GM12873 (cell line): Measurements from ENCODE around the gene WBP2NL.

Experiments
- TF ChIP-seq, protein P1 (sequence below): IDR thresholded peaks from 2 replicates; pipeline ENCODE4 v1.5.1; 2012; ENCODE audit warnings: low read depth, mild to moderate bottlenecking, moderate library complexity, low read length, control low read depth; ENCODE audit not compliant: insufficient read depth; ENCODE audit errors: missing control alignments

The WBP2NL gene

DNA sequence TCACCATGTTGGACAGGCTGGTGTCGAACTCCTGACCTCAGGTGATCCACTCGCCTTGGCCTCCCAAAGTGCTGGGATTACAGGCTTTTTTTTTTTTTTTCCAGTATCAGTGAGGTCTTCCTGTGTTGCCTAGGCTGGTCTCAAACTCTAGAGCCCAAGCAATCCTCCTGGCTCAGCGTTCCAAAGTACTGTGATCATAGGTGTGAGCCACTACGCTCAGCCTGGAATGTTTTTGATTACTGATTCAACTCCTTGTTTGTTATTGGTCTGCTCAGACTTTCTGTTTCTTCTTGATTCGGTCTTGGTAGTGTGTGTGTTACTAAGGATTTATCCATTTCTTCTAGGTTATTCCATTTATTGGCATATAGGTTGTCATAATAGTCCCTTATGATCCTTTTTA lies 40.7 kb downstream of the WBP2NL start:
- TF ChIP-seq, protein P1, sequence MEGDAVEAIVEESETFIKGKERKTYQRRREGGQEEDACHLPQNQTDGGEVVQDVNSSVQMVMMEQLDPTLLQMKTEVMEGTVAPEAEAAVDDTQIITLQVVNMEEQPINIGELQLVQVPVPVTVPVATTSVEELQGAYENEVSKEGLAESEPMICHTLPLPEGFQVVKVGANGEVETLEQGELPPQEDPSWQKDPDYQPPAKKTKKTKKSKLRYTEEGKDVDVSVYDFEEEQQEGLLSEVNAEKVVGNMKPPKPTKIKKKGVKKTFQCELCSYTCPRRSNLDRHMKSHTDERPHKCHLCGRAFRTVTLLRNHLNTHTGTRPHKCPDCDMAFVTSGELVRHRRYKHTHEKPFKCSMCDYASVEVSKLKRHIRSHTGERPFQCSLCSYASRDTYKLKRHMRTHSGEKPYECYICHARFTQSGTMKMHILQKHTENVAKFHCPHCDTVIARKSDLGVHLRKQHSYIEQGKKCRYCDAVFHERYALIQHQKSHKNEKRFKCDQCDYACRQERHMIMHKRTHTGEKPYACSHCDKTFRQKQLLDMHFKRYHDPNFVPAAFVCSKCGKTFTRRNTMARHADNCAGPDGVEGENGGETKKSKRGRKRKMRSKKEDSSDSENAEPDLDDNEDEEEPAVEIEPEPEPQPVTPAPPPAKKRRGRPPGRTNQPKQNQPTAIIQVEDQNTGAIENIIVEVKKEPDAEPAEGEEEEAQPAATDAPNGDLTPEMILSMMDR: no peak

DNA sequence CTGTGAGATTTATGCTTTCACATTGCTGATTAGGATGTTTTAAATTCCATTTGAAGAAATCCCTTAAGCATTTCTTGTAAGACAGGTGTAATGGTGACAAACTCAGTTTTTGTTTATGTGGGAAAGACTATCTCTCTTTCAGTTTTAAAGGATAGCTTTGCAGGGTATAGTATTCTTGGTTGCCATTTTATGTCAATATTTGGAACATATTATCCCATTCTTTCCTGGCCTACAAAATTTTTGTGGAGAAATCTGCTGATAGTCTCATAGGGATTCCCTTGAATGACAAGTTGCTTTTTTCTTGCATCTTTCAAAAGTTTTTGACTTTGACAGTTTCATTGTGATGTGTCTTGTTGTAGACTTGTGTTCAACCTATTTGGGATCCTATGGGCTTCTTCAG lies 43.2 kb downstream of the WBP2NL start:
- TF ChIP-seq, protein P1: no peak

DNA sequence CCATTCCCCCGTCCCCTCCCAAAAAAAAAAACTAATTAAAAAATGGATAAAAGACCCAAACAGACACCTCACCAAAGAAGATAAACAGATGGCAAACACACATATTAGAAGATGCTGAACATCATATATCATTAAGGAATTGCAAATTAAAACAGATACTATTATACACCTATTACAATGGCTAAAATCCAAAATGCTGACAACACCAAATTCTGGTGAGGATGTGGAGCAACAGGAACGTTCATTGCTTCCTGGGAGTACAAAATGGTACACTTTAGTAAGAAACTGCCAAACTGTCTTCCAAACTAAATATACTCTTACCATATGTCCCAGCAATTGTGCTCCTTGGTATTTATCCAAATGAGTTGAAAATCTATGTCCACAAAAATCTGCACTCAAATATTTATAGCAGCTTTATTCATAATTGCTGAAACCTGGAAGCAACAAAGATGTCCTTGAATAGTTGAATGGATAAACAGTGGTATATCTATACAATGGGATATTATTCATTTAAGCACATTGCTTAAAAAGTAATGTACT lies 52.1 kb downstream of the WBP2NL start:
- TF ChIP-seq, protein P1: no peak

DNA sequence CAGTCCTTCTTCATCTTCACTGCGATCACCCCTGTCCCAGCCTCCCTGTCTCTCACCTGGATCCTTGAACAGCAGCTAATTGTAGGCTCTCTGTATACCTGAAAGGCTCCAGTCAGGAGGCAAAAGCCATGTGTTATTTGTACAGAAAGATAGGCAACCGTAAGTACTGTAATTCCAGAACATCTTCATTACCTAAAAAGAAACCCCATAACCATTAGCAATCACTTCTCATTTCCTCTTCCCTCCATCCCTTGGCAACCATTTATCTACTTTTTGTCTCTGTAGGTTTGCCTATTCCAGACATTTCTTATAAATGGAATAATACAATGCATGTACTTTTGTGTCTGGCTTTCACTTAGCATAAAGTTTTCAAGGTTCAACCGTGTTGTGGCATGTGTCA lies 54.2 kb downstream of the WBP2NL start:
- TF ChIP-seq, protein P1: no peak

DNA sequence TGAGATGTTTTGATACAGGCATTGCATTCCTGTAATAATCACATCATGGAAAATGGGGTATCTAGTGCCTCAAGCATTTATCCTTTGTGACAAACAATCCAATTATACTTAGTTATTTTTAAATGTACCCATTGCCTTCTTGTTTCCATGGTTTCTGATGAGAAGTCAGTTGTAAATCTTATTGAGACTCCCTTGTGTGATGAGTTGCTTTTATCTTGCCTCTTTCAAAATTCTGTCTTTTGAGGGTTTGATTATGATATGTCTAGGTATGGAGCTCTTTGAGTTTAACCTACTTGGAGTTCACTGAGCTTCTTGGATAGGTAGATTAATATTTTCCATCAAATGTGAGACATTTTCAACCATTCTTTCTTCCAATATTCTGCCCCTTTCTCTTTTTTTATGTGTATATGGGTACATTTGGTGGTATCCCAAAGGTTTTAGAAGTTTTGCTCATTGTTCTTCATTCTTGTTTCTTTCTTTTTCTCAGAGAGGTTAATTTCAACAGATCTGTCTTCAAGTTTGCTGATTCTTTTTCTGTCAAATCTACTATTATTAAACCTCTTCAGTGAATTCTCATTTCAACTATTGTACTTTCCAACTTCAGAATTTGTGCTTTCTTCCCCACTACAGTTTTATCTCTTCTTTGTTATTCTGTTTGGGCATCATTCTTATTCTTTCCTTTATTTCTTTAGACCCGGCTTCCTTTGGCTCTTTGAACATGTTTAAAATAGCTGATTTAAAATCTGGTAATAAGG lies 58.3 kb downstream of the WBP2NL start:
- TF ChIP-seq, protein P1: no peak

DNA sequence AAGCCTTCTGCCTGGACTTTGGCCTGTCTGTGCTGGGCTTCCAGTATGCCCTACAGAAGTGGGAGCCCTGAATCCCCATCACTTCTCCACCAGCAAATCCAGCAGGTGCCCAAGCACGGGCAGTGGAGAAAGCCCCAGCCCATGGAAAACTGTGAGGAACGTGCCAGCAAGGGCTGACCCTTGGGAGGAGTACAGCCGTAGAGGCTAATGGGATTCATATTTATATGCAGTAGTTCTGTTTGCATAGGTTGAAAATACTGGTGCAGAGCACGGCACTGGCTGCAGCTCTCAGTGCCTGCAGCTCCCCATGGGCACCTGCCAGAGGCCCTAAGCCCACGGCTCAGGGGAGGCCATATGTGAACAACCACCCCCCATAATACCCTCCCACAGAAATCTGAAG lies 61.9 kb downstream of the WBP2NL start:
- TF ChIP-seq, protein P1: no peak

DNA sequence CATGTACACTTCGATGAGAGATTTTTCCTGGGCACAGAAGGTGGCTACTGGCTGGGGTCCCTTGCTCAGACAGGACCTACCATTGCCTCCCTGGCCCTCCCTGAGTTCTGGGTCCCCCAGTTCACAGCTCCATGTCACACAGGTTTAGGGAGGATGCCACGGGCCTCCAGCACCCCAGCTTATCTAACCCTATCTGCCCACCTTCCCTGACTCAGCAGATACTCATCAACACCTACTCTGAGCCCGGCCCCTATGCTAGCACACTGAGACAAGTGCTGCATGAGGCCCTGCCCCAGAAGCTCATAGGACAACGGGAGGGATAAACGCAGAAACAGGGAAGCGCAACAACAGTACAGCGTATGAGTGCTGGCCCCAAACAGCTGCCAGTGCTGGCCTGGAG lies 62.5 kb downstream of the WBP2NL start:
- TF ChIP-seq, protein P1: no peak
